H9 (cell line): ENCODE measurements around the gene ANKRD44. TPM values are rescaled to one million over a fixed set of nuclear protein-coding genes. Genes with fewer than 3 reads are reported as not detected.
A peak's percentile ranks its signal among the peaks of the same experiment; 100 is the strongest.

Experiments used
- DNase-seq: peaks from one replicate; pipeline ENCODE4 v3.0.0-alpha.2; 2017
- H2AFZ ChIP-seq: one replicate; pipeline ENCODE4 v1.6.1; 2013; ENCODE audit warnings: mild to moderate bottlenecking, low read length, control low read depth, moderate library complexity
- H2AK5ac ChIP-seq: 2 replicates; pipeline ENCODE4 v1.6.1; 2013; ENCODE audit warnings: low read length, control low read depth, mixed read lengths; ENCODE audit not compliant: insufficient read length
- H2BK120ac ChIP-seq: one replicate; pipeline ENCODE4 v1.6.1; 2013; ENCODE audit warnings: low read depth, mild to moderate bottlenecking, low read length, control low read depth, inconsistent platforms; ENCODE audit not compliant: poor library complexity, severe bottlenecking
- H2BK12ac ChIP-seq: 2 replicates; pipeline ENCODE4 v1.6.1; 2013; ENCODE audit warnings: low read length, control low read depth, mixed read lengths, low read depth; ENCODE audit not compliant: insufficient read length
- H2BK15ac ChIP-seq: 2 replicates; pipeline ENCODE4 v1.6.1; 2013; ENCODE audit warnings: low read depth, low read length, control low read depth
- H2BK20ac ChIP-seq: one replicate; pipeline ENCODE4 v1.6.1; 2013; ENCODE audit warnings: low read depth, mild to moderate bottlenecking, low read length, control low read depth, inconsistent platforms; ENCODE audit not compliant: poor library complexity, severe bottlenecking
- H2BK5ac ChIP-seq: 2 replicates; pipeline ENCODE4 v1.6.1; 2013; ENCODE audit warnings: low read length, control low read depth, mixed read lengths; ENCODE audit not compliant: insufficient read length
- H3K14ac ChIP-seq: 2 replicates; pipeline ENCODE4 v1.6.1; 2013; ENCODE audit warnings: low read length, control low read depth; ENCODE audit not compliant: insufficient read depth
- H3K18ac ChIP-seq: 2 replicates; pipeline ENCODE4 v1.6.1; 2013; ENCODE audit warnings: low read depth, mild to moderate bottlenecking, mixed read lengths, low read length, control low read depth; ENCODE audit not compliant: insufficient read length
- H3K23ac ChIP-seq: 2 replicates; pipeline ENCODE4 v1.6.1; 2013; ENCODE audit warnings: low read length, control low read depth, mixed read lengths, low read depth; ENCODE audit not compliant: insufficient read length
- H3K23me2 ChIP-seq: 2 replicates; pipeline ENCODE4 v1.6.1; 2013; ENCODE audit warnings: low read depth, mild to moderate bottlenecking, mixed read lengths, low read length, control low read depth; ENCODE audit not compliant: insufficient read length, poor library complexity, severe bottlenecking
- H3K27ac ChIP-seq: 2 replicates; pipeline ENCODE4 v1.5.1; 2013; ENCODE audit warnings: low read length, control low read depth, mixed read lengths, low read depth; ENCODE audit not compliant: insufficient read length
- H3K27me3 ChIP-seq: 2 replicates; pipeline ENCODE4 v1.6.1; 2013; ENCODE audit warnings: low read length, control low read depth, inconsistent platforms; ENCODE audit not compliant: insufficient read depth
- H3K4ac ChIP-seq: 2 replicates; pipeline ENCODE4 v1.6.1; 2013; ENCODE audit warnings: low read depth, mild to moderate bottlenecking, control low read depth, inconsistent platforms, low read length, moderate library complexity
- H3K4me1 ChIP-seq: 2 replicates; pipeline ENCODE4 v1.6.1; 2013; ENCODE audit warnings: low read length, control low read depth, inconsistent platforms; ENCODE audit not compliant: insufficient read depth
- H3K4me2 ChIP-seq: 2 replicates; pipeline ENCODE4 v1.6.1; 2013; ENCODE audit warnings: low read length, control low read depth, mixed read lengths; ENCODE audit not compliant: insufficient read length, insufficient read depth
- H3K56ac ChIP-seq: 2 replicates; pipeline ENCODE4 v1.6.1; 2013; ENCODE audit warnings: low read depth, mild to moderate bottlenecking, mixed read lengths, low read length, control low read depth; ENCODE audit not compliant: insufficient read length
- H3K79me1 ChIP-seq: 2 replicates; pipeline ENCODE4 v1.6.1; 2013; ENCODE audit warnings: low read depth, mild to moderate bottlenecking, moderate library complexity, low read length, control low read depth, inconsistent platforms; ENCODE audit not compliant: insufficient read depth, poor library complexity, severe bottlenecking
- H3K79me2 ChIP-seq: 2 replicates; pipeline ENCODE4 v1.6.1; 2013; ENCODE audit warnings: low read length, control low read depth, inconsistent platforms; ENCODE audit not compliant: insufficient read depth
- H3K9ac ChIP-seq: 2 replicates; pipeline ENCODE4 v1.6.1; 2013; ENCODE audit warnings: low read length, control low read depth, mixed read lengths; ENCODE audit not compliant: insufficient read length; ENCODE audit errors: extremely low read depth
- H3K9me3 ChIP-seq: one replicate; pipeline ENCODE4 v1.6.1; 2013; ENCODE audit warnings: low read depth, low read length, inconsistent platforms; ENCODE audit not compliant: control insufficient read depth
- H3T11ph ChIP-seq: one replicate; pipeline ENCODE4 v1.6.1; 2013; ENCODE audit warnings: mild to moderate bottlenecking, low read length, control low read depth, inconsistent platforms
- H4K20me1 ChIP-seq: one replicate; pipeline ENCODE4 v1.6.1; 2013; ENCODE audit not compliant: control insufficient read depth, insufficient read length, insufficient read depth
- H4K5ac ChIP-seq: 2 replicates; pipeline ENCODE4 v1.6.1; 2013; ENCODE audit warnings: low read depth, mild to moderate bottlenecking, mixed read lengths, low read length, control low read depth; ENCODE audit not compliant: insufficient read length
- H4K8ac ChIP-seq: replicated peaks from 2 replicates; pipeline ENCODE4 v1.6.1; 2013; ENCODE audit warnings: low read length, control low read depth, mixed read lengths, low read depth; ENCODE audit not compliant: insufficient read length
- H4K91ac ChIP-seq: 2 replicates; pipeline ENCODE4 v1.6.1; 2013; ENCODE audit warnings: low read depth, mild to moderate bottlenecking, moderate library complexity, mixed read lengths, low read length, control low read depth; ENCODE audit not compliant: insufficient read length
- H3K27ac Mint-ChIP-seq, 3 experiments: 2 replicates in 2 of 3; 3 replicates in 1 of 3; pipeline ENCODE4 v1.8.0; 2020 to 2021; ENCODE audit warnings: mixed read lengths in 3 of 3, mild to moderate bottlenecking in 1 of 3, moderate library complexity in 1 of 3
- H3K27me3 Mint-ChIP-seq: 2 replicates; pipeline ENCODE4 v1.8.0; 2021; ENCODE audit warnings: low read depth, mild to moderate bottlenecking, moderate library complexity, mixed read lengths
- H3K36me3 Mint-ChIP-seq, 3 experiments: 2 replicates in 2 of 3; 3 replicates in 1 of 3; pipeline ENCODE4 v1.8.0; 2020 to 2021; ENCODE audit warnings: low read depth in 3 of 3, mixed read lengths in 3 of 3; ENCODE audit not compliant: insufficient read depth in 1 of 3
- H3K4me1 Mint-ChIP-seq, 2 experiments: 2 replicates each; pipeline ENCODE4 v1.8.0; 2020; ENCODE audit warnings: mixed read lengths in 2 of 2
- H3K4me3 Mint-ChIP-seq, 2 experiments: 2 replicates in 1 of 2; 3 replicates in 1 of 2; pipeline ENCODE4 v1.8.0; 2020 to 2021; ENCODE audit warnings: mild to moderate bottlenecking in 2 of 2, mixed read lengths in 2 of 2, moderate library complexity in 1 of 2
- H3K9me3 Mint-ChIP-seq, 2 experiments: 2 replicates in 1 of 2; 3 replicates in 1 of 2; pipeline ENCODE4 v1.8.0; 2020; ENCODE audit warnings: mild to moderate bottlenecking in 2 of 2, mixed read lengths in 2 of 2, moderate library complexity in 1 of 2
- CTCF ChIP-seq: fragments of 200-600 bp; sonication (generic); conservative IDR thresholded peaks from 3 replicates; pipeline ENCODE4 v1.8.0; 2021; ENCODE audit warnings: antibody characterized with exemption, mild to moderate bottlenecking
- WGBS: extraction: QIAGEN DNeasy Blood & Tissue Kit; methylation state at CpG from one replicate; pipeline ENCODE4 v1.1.7; 2013; ENCODE audit warnings: missing lambda C conversion rate, low lambda C conversion rate, mixed read lengths; ENCODE audit not compliant: insufficient read length; ENCODE audit errors: extremely low coverage; 5-methylcytosine and 5-hydroxymethylcytosine counted together
- total RNA-seq: library from RNA; stranded (reverse); gene quantifications from 2 replicates; pipeline ENCODE4 v1.2.1, GENCODE V29; 2021

Gene ANKRD44
- total RNA-seq, 1 experiment from 2014 or later = 1.9 TPM

- no peaks in the 10 kb centered on the region for H3K79me2 ChIP-seq
- no peak overlapping the region for H2BK5ac ChIP-seq
- H2BK20ac ChIP-seq = no peak overlapping the region
- no peaks in the 10 kb centered on the region for H3K79me1 ChIP-seq
- no peaks in the 10 kb centered on the region for H3K4me1 ChIP-seq
- H2AK5ac ChIP-seq = no peak overlapping the region
- no peak overlapping the region for H4K91ac ChIP-seq
- no peak overlapping the region for H2BK12ac ChIP-seq
- no peak for DNase-seq
- no peak overlapping the region for H4K8ac ChIP-seq
- no peak overlapping the region for H2BK120ac ChIP-seq
- no peak overlapping the region for H2BK15ac ChIP-seq
- H3K23ac ChIP-seq = no peak overlapping the region
- H3K23me2 ChIP-seq = no peaks in the 10 kb centered on the region
- H3T11ph ChIP-seq = no peak overlapping the region
- H3K27me3 ChIP-seq = no peaks in the 10 kb centered on the region
- H3K9me3 ChIP-seq = no peaks in the 10 kb centered on the region
- no peaks in the 10 kb centered on the region for H3K4me1 Mint-ChIP-seq
- no peak overlapping the region for H3K4ac ChIP-seq
- TF ChIP-seq CTCF = no peak
- H2AFZ ChIP-seq = no peak overlapping the region
- no peak overlapping the region for H3K27ac ChIP-seq
- no peak overlapping the region for H3K9ac ChIP-seq
- WGBS = no CpG with 5 or more reads among the region's 9 CpGs
- no peak overlapping the region for H3K56ac ChIP-seq
- H3K18ac ChIP-seq = no peak overlapping the region
- H3K9me3 Mint-ChIP-seq = peaks cover 0 to 2% of the 10 kb centered on the region in 2 experiments; a peak in 1 of 5 replicates
- no peak overlapping the region for H3K4me2 ChIP-seq
- no peak overlapping the region for H3K4me3 Mint-ChIP-seq
- H4K5ac ChIP-seq = no peak overlapping the region
- H3K27ac Mint-ChIP-seq = peak overlapping the region in 1 of 3 experiments; percentile 9; a peak in 1 of 7 replicates
- no peaks in the 10 kb centered on the region for H3K36me3 Mint-ChIP-seq
- H3K14ac ChIP-seq = no peak overlapping the region
- H4K20me1 ChIP-seq = no peaks in the 10 kb centered on the region
- no peaks in the 10 kb centered on the region; the same call in 1 of the 2 replicates for H3K27me3 Mint-ChIP-seq
Observed at GRCh38 chr2:197263077-197263476, 47.5 kb downstream of the ANKRD44 start.
